Measurements from ENCODE around the gene CYP8B1.

CYP8B1 gene

GRCh38 chr3:42836150-42837123 is 39.2 kb downstream of the CYP8B1 start:
- H3K4me3 ChIP-seq (ENCODE audit: low read length) = no peak overlapping the region
- no peak for TF ChIP-seq ZNF274 (IDR thresholded peaks at IDR 0.05; ENCODE audit: low read depth, low read length)

- no peak for TF ChIP-seq ZNF274 (IDR thresholded peaks at IDR 0.05; ENCODE audit: low read depth, low read length)
- H3K4me3 ChIP-seq (ENCODE audit: low read length) = no peak overlapping the region
Measured at GRCh38 chr3:42831321-42831713, 44.4 kb downstream of the CYP8B1 start.

- TF ChIP-seq ZNF274 (IDR thresholded peaks at IDR 0.05; ENCODE audit: low read depth, low read length) = no peak
- H3K4me3 ChIP-seq (ENCODE audit: low read length) = no peak overlapping the region
Measured at GRCh38 chr3:42830437-42831320, 45.0 kb downstream of the CYP8B1 start.

GRCh38 chr3:42829628-42830436 is 45.8 kb downstream of the CYP8B1 start:
- no peak for TF ChIP-seq ZNF274 (IDR thresholded peaks at IDR 0.05; ENCODE audit: low read depth, low read length)
- no peak overlapping the region for H3K4me3 ChIP-seq (ENCODE audit: low read length)

GRCh38 chr3:42829083-42829627 is 46.5 kb downstream of the CYP8B1 start:
- TF ChIP-seq ZNF274 (IDR thresholded peaks at IDR 0.05; ENCODE audit: low read depth, low read length) = no peak
- H3K4me3 ChIP-seq (ENCODE audit: low read length) = no peak overlapping the region

- H3K4me3 ChIP-seq (ENCODE audit: low read length) = no peak overlapping the region
- no peak for TF ChIP-seq ZNF274 (IDR thresholded peaks at IDR 0.05; ENCODE audit: low read depth, low read length)
Measured at GRCh38 chr3:42827654-42828053, 48.0 kb downstream of the CYP8B1 start.

GRCh38 chr3:42827023-42827422 is 48.7 kb downstream of the CYP8B1 start:
- no peak for TF ChIP-seq ZNF274 (IDR thresholded peaks at IDR 0.05; ENCODE audit: low read depth, low read length)
- H3K4me3 ChIP-seq (ENCODE audit: low read length) = no peak overlapping the region

- TF ChIP-seq ZNF274 (IDR thresholded peaks at IDR 0.05; ENCODE audit: low read depth, low read length) = no peak
- H3K4me3 ChIP-seq (ENCODE audit: low read length) = no peak overlapping the region
Measured at GRCh38 chr3:42826141-42826540, 49.5 kb downstream of the CYP8B1 start.

GRCh38 chr3:42823351-42823750 is 52.3 kb downstream of the CYP8B1 start:
- TF ChIP-seq ZNF274 (IDR thresholded peaks at IDR 0.05; ENCODE audit: low read depth, low read length) = no peak
- no peak overlapping the region for H3K4me3 ChIP-seq (ENCODE audit: low read length)

GRCh38 chr3:42822828-42823227 is 52.9 kb downstream of the CYP8B1 start:
- no peak for TF ChIP-seq ZNF274 (IDR thresholded peaks at IDR 0.05; ENCODE audit: low read depth, low read length)

More at GRCh38 chr3:42822828-42823227, 52.9 kb downstream of the CYP8B1 start:
- H3K4me3 ChIP-seq (ENCODE audit: low read length) = no peak overlapping the region
